Left renal pelvis (tissue), 4 donors: ENCODE data around the gene MYG1. TPM values are rescaled to one million over a fixed set of nuclear protein-coding genes. Genes with fewer than 3 reads are reported as not detected.
"Not testable (repeated sequence)": the region's sequence is repeated elsewhere in the genome, so short reads cannot be mapped to it uniquely, and the experiment has no call there.

ENCODE experiments used
- DNase-seq, 4 donors: peaks; one replicate each; pipeline ENCODE4 v3.0.0-alpha.2; 2013; ENCODE audit warnings: low read depth in 4 of 4, low spot score in 3 of 4
- polyA plus RNA-seq, 4 donors: library from polyadenylated mRNA; unstranded; fragments of 120-200 nt; gene quantifications; one replicate each; pipeline ENCODE4 v1.2.1, GENCODE V29; 2013; ENCODE audit not compliant: insufficient read length in 4 of 4

MYG1 gene
- polyA plus RNA-seq, 4 donors: 37.7 to 56.1 (median 48.6) TPM

DNA sequence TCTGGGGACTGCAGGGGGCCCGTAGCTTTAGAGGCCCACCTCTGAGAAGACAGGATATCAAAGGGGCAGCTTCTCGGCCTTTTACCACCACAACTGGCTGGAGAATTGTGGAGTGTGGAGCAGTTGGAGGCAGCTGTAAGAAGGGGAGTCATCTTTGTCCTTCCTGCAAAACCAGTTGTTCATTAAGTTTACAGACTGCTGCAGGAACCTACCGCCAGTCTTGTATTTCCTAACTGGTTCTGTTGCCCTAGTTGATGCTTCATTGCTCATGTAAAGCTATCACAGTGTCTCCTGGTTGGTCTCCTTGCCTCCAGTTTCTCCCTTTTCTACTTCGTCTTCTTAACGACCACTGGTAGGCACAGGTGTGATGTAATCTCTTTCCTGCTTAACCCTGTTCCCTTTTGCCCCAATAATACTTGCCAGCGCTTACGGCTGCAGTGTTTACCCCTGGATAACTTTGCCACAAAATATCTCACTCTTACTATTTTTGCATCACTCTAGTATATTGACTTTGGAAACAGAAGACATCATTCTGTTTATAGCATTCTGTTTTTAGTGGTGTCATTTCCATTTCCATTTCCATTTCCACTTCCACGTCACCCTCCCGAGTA, 19.5 kb upstream of the MYG1 start:
- DNase-seq: no peak

DNA sequence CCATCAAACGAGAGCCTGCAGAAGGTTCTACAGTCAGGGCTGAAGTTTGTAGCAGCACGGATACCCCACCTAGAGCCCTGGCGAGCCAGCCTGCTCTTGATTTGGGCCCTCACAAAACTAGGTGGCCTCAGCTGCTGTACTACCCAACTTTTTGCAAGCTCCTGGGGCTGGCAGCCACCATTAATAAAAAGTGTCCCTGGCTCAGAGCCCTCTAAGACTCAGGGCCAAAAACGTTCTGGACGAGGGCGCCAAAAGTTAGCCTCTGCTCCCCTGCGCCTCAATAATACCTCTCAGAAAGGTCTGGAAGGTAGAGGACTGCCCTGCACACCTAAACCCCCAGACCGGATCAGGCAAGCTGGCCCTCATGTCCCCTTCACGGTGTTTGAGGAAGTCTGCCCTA, 13.0 kb upstream of the MYG1 start:
- DNase-seq: no peak

DNA sequence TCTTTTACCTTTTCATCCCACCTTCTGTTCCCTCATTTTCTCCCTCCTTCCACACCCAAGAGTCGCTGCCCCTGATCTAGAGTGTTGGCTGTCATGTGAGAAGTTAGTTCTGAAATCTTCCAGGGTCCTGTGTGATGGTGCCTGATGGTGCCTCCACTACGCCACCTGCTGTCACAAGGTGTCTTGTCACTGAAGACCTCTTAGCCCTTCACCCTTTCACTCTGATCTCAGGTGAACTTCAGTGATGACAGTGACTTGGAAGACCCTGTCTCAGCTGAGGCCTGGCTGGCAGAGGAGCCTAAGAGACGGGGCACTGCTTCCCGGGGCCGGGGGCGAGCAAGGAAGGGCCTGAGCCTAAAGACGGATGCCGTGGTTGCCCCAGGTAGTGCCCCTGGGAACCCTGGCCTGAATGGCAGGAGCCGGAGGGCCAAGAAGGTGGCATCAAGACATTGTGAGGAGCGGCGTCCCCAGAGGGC, 11.7 kb upstream of the MYG1 start:
- no peak for DNase-seq

DNA sequence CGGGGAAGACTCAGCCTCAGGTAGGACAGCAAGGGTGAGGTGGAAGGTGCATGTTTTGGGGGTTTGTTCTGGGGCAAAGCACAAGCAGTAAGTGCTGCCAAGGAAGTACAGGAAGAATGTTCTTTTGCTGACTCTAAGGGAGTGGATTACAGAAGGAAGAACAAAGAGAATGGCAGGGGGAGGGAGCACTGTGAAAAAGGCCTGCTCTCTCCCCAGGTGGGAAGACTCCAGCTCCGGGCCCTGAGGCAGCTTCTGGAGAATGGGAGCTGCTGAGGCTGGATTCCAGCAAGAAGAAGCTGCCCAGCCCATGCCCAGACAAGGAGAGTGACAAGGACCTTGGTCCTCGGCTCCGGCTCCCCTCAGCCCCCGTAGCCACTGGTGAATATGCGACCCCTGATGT, 11.2 kb upstream of the MYG1 start:
- no peak for DNase-seq

DNA sequence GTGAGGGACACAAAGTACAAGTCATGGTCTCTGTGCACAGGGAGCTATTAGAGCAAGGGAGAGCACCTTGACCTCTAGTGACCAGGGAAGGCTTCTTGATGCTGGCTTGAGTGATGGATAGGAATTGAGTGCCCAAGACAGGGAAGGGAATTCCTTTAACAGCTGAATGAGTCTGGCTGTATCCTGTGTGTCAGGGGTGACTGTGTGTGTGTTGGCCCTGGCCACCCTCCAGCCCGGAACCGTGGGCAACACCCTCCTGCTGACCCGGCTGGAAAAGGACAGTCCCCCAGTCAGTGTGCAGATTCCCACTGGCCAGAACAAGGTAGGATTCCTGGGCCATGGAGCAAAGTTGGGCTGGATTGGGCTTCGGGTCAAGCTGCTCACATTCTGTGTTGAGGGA, 9.6 kb upstream of the MYG1 start:
- DNase-seq: no peak

DNA sequence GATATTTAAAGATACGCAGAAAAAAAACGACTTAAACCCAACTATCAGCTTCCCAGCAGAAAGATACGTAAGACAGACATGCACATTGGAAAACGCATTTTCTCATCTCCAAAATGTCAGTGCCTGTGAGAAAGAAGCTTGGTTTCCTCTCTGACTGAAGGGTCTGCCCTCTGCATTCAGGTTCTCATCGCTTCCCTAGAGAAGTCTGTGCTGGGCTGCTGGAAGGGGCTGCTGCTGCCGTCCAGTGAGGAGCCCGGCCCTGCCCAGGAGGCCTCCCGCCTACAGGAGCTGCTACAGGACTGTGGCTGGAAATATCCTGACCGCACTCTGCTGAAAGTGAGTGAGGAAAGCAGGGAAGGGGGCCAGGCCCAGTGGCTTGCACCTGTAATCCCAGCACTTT, 8.8 kb upstream of the MYG1 start:
- DNase-seq: no peak

DNA sequence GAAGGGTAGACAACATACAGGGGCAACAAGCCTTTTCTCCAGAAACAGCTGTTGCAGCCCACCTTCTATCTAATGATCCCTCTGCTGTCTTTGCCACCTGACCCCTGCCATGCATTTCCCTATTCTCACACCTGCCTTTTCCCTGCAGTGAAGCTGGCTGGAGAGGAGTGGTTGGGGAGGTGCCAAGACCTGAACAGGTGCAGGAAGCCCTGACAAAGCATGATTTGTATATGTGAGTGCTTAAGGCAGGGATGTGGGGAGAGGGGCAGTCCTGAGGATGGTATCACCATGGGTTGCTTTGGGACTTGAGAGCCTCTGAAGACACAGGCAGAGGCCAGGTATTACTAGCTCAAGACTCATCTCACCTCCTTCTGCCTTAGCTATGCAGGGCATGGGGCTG, 7.1 kb upstream of the MYG1 start:
- no peak for DNase-seq

DNA sequence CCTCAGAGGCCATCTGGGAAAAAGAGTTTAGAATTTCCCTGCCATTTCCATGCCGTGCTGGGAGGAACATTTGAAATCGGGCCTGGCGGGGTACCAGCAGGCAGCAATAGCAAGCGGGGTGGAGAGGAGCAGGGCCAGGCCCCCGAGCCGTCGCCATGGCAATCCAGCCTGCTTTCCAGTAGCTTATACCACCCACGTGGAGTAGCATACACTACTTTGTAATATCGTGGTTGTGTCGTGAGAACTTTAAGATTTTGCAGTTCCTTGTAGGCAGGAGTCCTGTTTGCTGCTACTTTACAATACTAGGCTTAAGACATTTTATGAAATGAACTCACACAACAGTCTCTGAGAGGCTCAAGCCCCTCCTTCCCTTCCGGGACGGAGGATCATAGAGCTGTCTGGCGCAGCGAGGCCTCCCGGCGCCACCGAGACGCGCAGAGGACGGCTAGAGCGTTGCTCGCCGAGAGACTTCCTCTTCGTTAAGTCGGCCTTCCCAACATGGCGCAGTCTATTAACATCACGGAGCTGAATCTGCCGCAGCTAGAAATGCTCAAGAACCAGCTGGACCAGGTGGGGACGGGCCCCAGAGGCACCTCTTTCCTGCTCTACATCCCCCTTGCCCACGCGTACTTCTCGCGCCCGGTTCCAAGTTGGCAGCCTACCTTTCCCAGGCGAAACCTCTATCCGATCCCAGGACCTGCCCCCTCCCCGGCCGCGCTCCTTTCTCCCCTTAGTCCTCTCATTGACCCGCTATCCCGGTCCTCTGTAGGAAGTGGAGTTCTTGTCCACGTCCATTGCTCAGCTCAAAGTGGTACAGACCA, 4.2 kb upstream of the MYG1 start, which contains the start of gene PFDN5:
PFDN5 (plus strand) TSS at position 473 of the 821 bp plus-strand sequence; CDS start at position 499, 26 bp downstream.
- peak; percentile 70 to 83 (median 76) for DNase-seq

DNA sequence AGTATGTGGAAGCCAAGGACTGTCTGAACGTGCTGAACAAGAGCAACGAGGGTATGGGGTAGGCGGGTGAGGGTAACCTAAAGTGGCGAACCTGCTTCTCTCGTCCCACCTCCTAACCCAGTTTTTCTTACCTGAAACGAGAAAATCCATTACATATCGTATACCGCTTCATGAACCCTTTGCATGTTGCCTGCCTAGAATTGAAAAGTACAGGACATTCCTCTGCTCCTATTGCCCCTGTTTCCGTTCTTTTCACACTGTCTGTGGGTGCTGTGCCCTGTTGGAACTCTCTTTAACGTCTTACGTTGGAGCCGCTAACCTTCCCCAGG, 3.6 kb upstream of the MYG1 start:
- DNase-seq: no peak

DNA sequence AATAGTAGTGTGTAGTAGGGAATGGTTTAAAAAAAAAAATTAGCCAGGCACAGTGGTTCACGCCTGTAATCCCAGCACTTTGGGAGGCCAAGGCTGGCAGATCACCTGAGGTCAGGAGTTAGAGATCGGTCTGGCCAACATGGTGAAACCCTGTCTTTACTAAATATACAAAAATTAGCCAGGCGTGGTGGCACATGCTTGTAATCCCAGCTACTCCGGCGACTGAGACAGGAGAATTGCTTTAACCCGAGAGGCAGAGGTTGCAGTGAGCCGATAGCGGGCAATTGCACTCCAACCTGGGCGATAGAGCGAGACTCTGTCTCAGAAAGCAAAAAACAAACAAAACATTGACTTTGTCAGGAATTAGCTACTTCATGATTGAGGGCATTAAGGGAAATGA, 2.4 kb upstream of the MYG1 start:
- DNase-seq: not testable (repeated sequence)

DNA sequence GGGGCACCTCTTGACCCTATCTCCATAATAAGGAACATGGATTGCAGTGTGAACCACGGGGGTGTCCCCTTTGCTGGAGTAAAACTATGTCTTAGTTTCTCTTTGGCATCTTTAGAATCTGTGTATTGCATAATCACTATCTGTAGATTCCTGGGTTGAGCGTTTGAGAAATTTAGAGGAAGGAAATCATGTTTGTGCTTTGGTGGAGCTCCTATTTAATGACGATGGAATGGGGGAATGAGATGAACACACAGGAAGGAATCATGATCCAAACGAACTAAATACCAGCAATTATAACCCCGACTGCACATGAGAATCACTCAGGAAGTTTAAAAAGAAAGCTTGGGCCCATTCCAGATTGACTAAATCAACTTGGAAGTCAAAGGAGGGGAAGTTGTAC, 1.3 kb upstream of the MYG1 start:
- DNase-seq: no peak

DNA sequence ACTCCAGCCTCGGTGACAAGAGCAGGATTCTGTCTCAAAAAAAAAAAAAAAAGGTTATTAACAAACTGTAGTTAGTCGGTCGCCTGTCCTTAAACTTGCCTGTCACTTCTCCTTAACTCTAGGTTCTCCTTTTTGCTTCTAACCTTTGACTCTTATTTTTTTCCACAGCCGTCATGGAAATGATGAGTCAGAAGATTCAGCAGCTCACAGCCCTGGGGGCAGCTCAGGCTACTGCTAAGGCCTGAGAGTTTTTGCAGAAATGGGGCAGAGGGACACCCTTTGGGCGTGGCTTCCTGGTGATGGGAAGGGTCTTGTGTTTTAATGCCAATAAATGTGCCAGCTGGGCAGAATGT, 418 bp upstream of the MYG1 start:
- DNase-seq: no peak

DNA sequence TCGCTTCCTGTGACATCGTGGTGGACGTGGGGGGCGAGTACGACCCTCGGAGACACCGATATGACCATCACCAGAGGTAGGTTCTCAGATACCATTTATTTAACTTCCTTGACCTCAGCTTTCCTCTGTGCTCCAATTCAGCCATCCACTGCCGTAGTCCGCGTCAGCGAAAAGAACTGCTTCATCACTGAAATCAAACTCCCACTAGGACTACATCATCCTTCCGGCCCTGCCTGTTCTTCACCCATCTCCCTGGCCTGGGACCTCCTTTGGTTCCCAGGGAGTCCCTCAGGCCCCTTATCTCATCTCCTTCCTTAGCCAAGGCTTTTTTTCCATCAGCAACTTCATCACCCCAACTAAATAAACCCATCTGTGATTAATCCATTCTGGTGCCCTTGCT, 692 bp downstream of the MYG1 start:
- no peak for DNase-seq

DNA sequence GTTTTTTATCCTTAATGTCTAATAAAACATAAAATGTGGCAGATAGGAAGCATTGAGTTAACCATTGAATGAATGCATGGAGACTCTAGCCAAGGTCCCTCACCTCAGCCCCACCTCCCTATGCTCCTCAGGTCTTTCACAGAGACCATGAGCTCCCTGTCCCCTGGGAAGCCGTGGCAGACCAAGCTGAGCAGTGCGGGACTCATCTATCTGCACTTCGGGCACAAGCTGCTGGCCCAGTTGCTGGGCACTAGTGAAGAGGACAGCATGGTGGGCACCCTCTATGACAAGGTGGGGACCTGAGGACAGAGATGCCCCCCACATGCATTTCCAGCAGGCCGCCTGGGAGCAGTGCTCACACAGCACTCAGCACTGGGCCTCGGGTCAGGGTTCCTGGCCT, 3.4 kb downstream of the MYG1 start:
- DNase-seq: no peak

DNA sequence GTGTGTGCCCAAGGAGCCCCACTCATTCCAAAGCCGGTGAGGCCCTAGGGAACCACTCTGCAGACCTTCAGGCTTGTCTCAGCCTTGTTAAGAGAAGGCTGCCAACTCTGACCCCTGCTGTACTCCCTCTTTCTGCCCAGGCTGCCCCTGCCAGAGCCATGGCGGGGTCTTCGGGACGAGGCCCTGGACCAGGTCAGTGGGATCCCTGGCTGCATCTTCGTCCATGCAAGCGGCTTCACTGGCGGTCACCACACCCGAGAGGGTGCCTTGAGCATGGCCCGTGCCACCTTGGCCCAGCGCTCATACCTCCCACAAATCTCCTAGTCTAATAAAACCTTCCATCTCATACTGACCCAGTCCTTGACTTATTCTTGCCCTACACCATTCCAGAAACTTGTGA, 7.3 kb downstream of the MYG1 start:
- DNase-seq: no peak

DNA sequence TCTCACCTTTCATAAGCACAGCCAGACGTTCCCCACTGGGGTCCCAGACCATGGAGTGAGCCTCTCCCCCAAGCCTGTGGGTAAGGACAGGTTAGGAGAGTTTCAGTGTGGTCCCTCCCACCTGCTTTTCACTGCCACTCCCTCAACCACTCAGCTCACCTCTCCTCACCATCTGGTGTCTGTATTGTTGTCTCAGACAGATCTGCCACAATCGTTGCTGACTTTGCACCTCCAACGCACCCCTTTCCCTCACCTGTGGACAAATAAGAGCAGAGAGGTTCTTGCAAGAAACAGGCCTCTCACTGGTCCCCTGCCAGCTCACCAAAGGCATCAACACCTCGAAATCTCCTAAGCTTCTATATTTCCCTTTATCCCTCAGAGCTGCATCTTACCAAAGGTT, 8.8 kb downstream of the MYG1 start:
- no peak for DNase-seq

DNA sequence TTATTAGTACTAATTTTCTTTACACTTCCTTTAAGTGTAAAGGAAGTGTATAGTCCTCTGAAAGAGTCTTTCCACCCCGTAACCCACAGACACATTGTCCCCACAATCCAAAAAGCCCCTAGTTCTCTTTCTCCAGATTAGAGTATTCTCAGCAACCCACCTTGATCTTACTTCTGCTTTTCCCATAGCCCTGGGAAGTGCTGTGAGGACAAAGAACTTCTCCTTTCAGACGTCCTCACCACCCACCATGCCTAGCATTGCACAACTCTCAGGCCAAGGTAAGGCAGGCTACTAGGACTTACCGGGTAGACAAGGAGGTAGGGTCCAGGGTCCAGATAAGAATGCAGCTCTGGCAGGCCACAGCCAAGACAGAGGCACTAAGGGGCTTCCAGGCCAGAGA, 14.5 kb downstream of the MYG1 start:
- no peak for DNase-seq

DNA sequence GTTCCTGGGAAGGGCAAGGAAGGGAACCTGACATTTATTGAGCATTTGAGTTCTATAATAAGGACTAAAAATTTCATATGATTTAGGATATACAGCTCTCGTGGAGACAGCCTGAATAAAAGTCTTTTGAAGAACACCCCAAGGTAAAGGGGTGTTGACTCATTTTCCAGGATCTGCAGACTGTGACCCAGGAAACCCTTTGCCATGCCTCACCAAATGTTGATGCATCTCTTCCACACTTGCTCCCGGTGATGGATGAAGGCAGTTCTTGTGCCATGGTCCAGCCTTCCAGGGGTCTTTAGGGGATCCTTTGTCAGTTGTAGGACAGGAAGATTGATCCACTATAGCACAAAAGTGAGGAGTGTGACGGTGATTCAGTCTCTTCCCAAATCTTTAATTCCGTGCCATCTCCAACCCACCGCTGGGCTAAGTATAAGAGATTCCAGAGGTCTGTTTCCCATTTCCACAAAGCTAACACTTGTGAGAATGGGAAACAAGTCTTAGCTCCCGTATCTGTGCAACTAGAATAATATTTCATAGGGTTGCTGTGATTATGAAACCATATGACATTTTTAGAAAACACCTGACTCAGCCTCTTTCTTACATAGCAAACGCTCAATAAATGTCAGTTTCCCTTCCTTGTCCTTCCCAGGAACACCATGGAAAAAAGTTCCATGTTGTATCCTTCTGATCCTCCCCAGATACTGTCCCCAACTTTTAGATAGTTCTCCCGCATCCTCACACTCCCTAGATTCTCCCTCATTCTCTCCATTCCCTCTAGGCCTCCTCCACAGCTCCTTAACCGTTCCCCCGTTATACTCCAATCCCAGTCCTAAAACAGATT, 21.1 kb downstream of the MYG1 start:
- no peak for DNase-seq

DNA sequence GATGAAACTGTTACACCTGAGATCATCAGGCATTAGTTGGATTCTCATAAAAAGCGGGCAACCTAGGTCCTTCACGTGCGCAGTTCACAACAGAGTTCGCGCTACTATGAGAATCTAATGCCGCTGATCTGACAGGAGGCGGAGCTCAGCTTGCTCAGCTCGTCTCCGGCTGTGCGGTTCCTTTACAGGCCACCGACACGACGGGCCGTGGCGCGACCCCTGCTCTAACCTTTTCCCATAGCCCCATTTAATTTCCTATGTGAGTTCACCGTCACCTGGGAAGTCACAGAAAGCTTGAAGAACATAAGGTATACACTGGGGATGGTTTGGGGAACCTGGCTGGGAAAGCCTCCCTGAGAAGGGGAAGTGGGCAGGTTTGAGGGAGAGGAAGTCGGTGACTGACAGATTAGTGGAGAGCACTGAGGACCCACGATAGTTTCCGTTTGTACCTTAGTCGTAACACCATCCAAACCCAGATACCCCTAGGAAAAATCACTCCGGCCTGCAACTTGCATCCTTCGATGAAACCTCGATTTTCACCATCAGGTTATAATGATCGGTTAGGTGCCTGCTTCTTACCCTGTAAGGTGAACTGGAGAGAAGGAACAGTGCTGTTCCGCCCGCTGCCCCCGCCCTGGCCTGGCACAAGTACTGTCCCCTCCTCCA, 24.8 kb downstream of the MYG1 start:
- DNase-seq: no peak

DNA sequence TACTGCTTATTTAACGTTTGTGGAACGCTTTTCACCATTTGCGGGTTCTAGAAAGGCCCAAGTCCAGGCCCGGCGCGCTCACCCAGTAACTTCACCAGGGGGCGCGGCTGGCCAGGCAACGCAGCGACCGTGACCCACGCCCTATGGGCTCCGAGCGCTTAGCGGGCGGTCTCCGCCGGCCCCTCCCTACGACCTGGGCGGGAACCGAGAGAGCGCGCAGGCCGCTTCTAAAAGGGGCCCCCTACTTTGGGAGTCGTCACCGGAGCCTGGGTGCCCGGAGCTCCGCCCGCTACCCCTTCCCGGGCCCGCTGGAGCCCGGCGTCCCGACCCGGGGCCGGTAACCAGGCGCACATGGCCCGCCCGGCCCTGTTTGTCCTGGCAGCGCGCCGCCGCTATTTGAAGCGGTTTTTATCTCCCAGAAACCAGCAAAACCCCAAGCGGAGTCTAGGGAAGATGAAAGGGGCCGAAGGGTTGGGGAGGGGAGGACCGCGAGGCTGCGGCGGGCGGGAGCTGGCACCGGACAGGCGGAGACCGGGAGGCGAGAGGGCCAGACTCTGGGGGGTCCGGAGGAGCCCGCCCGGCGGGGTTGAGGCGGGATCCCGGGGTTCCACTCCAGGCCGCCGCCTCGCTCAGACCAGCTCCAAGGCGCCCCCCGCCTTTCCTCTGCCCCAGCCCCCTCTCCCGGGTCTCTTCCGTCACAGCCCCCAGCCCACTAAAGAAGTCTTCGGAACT, 25.4 kb downstream of the MYG1 start:
- peak; percentile 73 to 87 (median 78) for DNase-seq
